ENCODE measurements around the gene MMP7.

The MMP7 gene

DNA sequence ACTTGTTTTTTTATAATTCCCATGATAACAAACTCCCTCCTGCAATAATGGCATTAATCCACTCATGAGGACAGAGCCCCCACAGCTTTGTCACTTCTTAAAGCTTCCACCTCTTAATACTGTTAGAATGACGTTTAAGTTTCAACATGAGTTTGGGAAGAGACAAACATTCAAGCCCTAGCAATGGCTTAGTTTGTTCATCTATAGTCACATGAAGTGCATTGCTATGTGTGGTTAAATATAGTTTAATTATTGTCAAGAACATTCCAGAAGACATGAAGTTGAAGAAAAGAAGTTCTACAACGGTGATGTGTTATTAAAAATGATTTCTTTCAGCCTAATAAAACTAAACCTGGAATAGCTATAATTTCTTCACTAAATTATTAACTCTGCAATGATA, 30.6 kb downstream of the MMP7 start:
- no peak overlapping the region for H3K4me3 ChIP-seq (ENCODE audit: low read depth, low read length)
- TF ChIP-seq CTCF (IDR thresholded peaks at IDR 0.05; ENCODE audit: insufficient read depth, low read depth, low read length, missing control alignments): no peak
- no peak for DNase-seq (ENCODE audit: low read depth)

- H3K4me3 ChIP-seq (ENCODE audit: low read depth, low read length): no peak overlapping the region
- TF ChIP-seq CTCF (IDR thresholded peaks at IDR 0.05; ENCODE audit: insufficient read depth, low read depth, low read length, missing control alignments): no peak
- DNase-seq (ENCODE audit: low read depth): no peak
These were observed 31.4 kb downstream of the MMP7 start for GRCh38 chr11:102499151-102499550.

- no peak for TF ChIP-seq CTCF (IDR thresholded peaks at IDR 0.05; ENCODE audit: insufficient read depth, low read depth, low read length, missing control alignments)
- no peak overlapping the region for H3K4me3 ChIP-seq (ENCODE audit: low read depth, low read length)
- no peak for DNase-seq (ENCODE audit: low read depth)
These were observed 33.5 kb downstream of the MMP7 start for GRCh38 chr11:102497061-102497460.

GRCh38 chr11:102495161-102496042, 35.1 kb downstream of the MMP7 start:
- peak; percentile 54 for TF ChIP-seq CTCF (IDR thresholded peaks at IDR 0.05; ENCODE audit: insufficient read depth, low read depth, low read length, missing control alignments)
- DNase-seq (ENCODE audit: low read depth): peak; percentile 83
- H3K4me3 ChIP-seq (ENCODE audit: low read depth, low read length): no peak overlapping the region

GRCh38 chr11:102494216-102494615, 36.3 kb downstream of the MMP7 start:
- TF ChIP-seq CTCF (IDR thresholded peaks at IDR 0.05; ENCODE audit: insufficient read depth, low read depth, low read length, missing control alignments): no peak
- no peak overlapping the region for H3K4me3 ChIP-seq (ENCODE audit: low read depth, low read length)
- DNase-seq (ENCODE audit: low read depth): no peak

GRCh38 chr11:102493524-102493923, 37.0 kb downstream of the MMP7 start:
- no peak for DNase-seq (ENCODE audit: low read depth)
- TF ChIP-seq CTCF (IDR thresholded peaks at IDR 0.05; ENCODE audit: insufficient read depth, low read depth, low read length, missing control alignments): no peak
- H3K4me3 ChIP-seq (ENCODE audit: low read depth, low read length): no peak overlapping the region

GRCh38 chr11:102491969-102492368, 38.6 kb downstream of the MMP7 start:
- no peak overlapping the region for H3K4me3 ChIP-seq (ENCODE audit: low read depth, low read length)
- DNase-seq (ENCODE audit: low read depth): no peak
- no peak for TF ChIP-seq CTCF (IDR thresholded peaks at IDR 0.05; ENCODE audit: insufficient read depth, low read depth, low read length, missing control alignments)

Measured in GM12865 (cell line).